ENCODE measurements around the gene ANXA3. TPM values are rescaled to one million over a fixed set of nuclear protein-coding genes. Genes with fewer than 3 reads are reported as not detected.

The ANXA3 gene
- total and polyA plus RNA-seq, 12 donors, result 0.72 to 14.1 (median 3.8) TPM

DNA sequence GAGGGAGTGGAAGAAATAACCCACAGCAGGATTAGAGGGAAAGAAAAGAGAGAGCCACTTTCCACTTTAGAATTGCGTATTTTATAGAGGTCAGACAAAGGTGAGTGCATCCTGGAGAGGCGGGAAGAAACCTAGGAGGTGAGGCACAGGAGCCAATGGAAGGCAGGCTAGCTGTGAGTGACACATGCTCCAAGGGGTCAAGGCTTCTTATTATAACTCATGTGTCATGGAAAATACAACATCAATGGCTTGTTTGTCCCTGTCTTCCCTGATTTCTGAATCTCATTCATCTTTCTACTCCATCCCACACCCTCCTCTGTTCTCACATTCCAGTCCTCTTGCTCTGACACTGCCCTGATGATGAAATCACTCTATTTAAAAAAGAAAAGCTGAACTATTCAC is 14.4 kb downstream of the ANXA3 start:
- intact Hi-C loops (cut with DNase I), result no loop called here
- Histone ChIP-seq H3K36me3 (replicated peaks in 1 of 2) (no peaks in the 10 kb centered on the region), H3K9me3 (replicated peaks in 1 of 3) (no peaks in the 10 kb centered on the region), H3K4me3 (no peak overlapping the region), H3K27me3 (no peaks in the 10 kb centered on the region), H3K27ac (peak overlapping the region in 1 of 5 donors; percentile 29), H3K4me1 (replicated peaks in 1 of 2) (peaks cover 0 to 18% of the 10 kb centered on the region in 2 donors)
- no peak for DNase-seq
- TF ChIP-seq, protein P1, sequence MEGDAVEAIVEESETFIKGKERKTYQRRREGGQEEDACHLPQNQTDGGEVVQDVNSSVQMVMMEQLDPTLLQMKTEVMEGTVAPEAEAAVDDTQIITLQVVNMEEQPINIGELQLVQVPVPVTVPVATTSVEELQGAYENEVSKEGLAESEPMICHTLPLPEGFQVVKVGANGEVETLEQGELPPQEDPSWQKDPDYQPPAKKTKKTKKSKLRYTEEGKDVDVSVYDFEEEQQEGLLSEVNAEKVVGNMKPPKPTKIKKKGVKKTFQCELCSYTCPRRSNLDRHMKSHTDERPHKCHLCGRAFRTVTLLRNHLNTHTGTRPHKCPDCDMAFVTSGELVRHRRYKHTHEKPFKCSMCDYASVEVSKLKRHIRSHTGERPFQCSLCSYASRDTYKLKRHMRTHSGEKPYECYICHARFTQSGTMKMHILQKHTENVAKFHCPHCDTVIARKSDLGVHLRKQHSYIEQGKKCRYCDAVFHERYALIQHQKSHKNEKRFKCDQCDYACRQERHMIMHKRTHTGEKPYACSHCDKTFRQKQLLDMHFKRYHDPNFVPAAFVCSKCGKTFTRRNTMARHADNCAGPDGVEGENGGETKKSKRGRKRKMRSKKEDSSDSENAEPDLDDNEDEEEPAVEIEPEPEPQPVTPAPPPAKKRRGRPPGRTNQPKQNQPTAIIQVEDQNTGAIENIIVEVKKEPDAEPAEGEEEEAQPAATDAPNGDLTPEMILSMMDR (IDR thresholded peaks at IDR 0.05), result no peak
- no peak for TF ChIP-seq POLR2A (IDR thresholded peaks at IDR 0.05)
- WGBS, 4 donors, result 84 to 94% (median 89%) methylated on average over 2 of the region's 2 CpGs

GRCh38 chr4:78566834-78567499 is 15.4 kb downstream of the ANXA3 start:
- no peak overlapping the region for H3K4me3 ChIP-seq
- peaks cover 0 to 16% of the 10 kb centered on the region in 2 donors for H3K4me1 ChIP-seq (replicated peaks in 1 of 2)
- 88 to 92% (median 90%) methylated on average over 8 of the region's 8 CpGs for WGBS, 4 donors
- H3K27ac ChIP-seq, result no peak overlapping the region
- no peaks in the 10 kb centered on the region for H3K9me3 ChIP-seq (replicated peaks in 1 of 3)
- H3K27me3 ChIP-seq, result no peaks in the 10 kb centered on the region
- TF ChIP-seq POLR2A (IDR thresholded peaks at IDR 0.05), result no peak
- TF ChIP-seq, protein P1 (IDR thresholded peaks at IDR 0.05), result no peak
- no peak for DNase-seq
- H3K36me3 ChIP-seq (replicated peaks in 1 of 2), result no peaks in the 10 kb centered on the region
- intact Hi-C loops (cut with DNase I), result no loop called here

- intact Hi-C loops (cut with DNase I), result no loop called here
These were observed 16.0 kb downstream of the ANXA3 start for GRCh38 chr4:78567500-78568060.

GRCh38 chr4:78568640-78569305 is 17.2 kb downstream of the ANXA3 start:
- Histone ChIP-seq H3K36me3 (replicated peaks in 1 of 2) (no peaks in the 10 kb centered on the region), H3K9me3 (replicated peaks in 1 of 3) (no peaks in the 10 kb centered on the region), H3K4me1 (replicated peaks in 1 of 2) (peaks cover 0 to 16% of the 10 kb centered on the region in 2 donors), H3K27me3 (no peaks in the 10 kb centered on the region), H3K4me3 (no peak overlapping the region), H3K27ac (peak overlapping the region in 1 of 5 donors; percentile 7)
- intact Hi-C loops (cut with DNase I), result no loop called here
- no peak for DNase-seq
- TF ChIP-seq, protein P1 (IDR thresholded peaks at IDR 0.05), result no peak
- no peak for TF ChIP-seq POLR2A (IDR thresholded peaks at IDR 0.05)
- WGBS, 4 donors, result 70 to 77% (median 76%) methylated on average over 3 of the region's 3 CpGs

More at GRCh38 chr4:78567500-78568060, 16.0 kb downstream of the ANXA3 start:
- Histone ChIP-seq H3K4me3 (no peak overlapping the region), H3K9me3 (replicated peaks in 1 of 3) (no peaks in the 10 kb centered on the region), H3K36me3 (replicated peaks in 1 of 2) (no peaks in the 10 kb centered on the region), H3K4me1 (replicated peaks in 1 of 2) (peaks cover 0 to 16% of the 10 kb centered on the region in 2 donors), H3K27ac (no peak overlapping the region), H3K27me3 (no peaks in the 10 kb centered on the region)
- TF ChIP-seq, protein P1 (IDR thresholded peaks at IDR 0.05), result no peak
- TF ChIP-seq POLR2A (IDR thresholded peaks at IDR 0.05), result no peak
- no peak for DNase-seq
- 94 to 100% (median 98%) methylated on average over 2 of the region's 2 CpGs for WGBS, 4 donors

Data from adrenal gland (tissue), 12 donors.